Right lobe of liver (tissue), 6 donors: ENCODE measurements around the gene SPON2. TPM values are rescaled to one million over a fixed set of nuclear protein-coding genes. Genes with fewer than 3 reads are reported as not detected.
A peak's percentile ranks its signal among the peaks of the same experiment; 100 is the strongest.

Experiments used
- ATAC-seq, 4 donors: fragments of 200-7000 bp; cut with Tn5 transposase; one replicate each; pipeline ENCODE4 v1.9.1; 2020; ENCODE audit warnings: mild to moderate bottlenecking in 4 of 4, moderate library complexity in 4 of 4
- DNase-seq, 3 donors: peaks; one replicate each; pipeline ENCODE4 v3.0.0-alpha.2; 2020
- H3K27ac ChIP-seq, 3 donors: fragments of 200-600 bp; one replicate each; pipeline ENCODE4 v1.8.0; 2022
- H3K27me3 ChIP-seq, 2 donors: fragments of 200-600 bp; one replicate each; pipeline ENCODE4 v1.8.0; 2022
- H3K36me3 ChIP-seq, 4 donors: fragments of 200-600 bp; sonication (generic) in 1 of 4; one replicate each; pipeline versions ENCODE4 v1.5.1 to v1.8.0; 2017 to 2022; ENCODE audit warnings: control low read depth in 1 of 4
- H3K4me1 ChIP-seq, 4 donors: fragments of 200-600 bp; sonication (generic) in 1 of 4; one replicate each; pipeline versions ENCODE4 v1.5.1 to v1.8.0; 2017 to 2022; ENCODE audit warnings: control low read depth in 1 of 4
- H3K4me3 ChIP-seq, 3 donors: fragments of 200-600 bp; one replicate each; pipeline ENCODE4 v1.8.0; 2022
- H3K9me3 ChIP-seq, 4 donors: fragments of 200-600 bp; sonication (generic) in 1 of 4; one replicate each; pipeline versions ENCODE4 v1.5.1 to v1.8.0; 2017 to 2022; ENCODE audit warnings: control low read depth in 1 of 4
- CTCF ChIP-seq, 4 donors: fragments of 200-600 bp in 3 of 4; fragments of 450-650 bp in 1 of 4; IDR thresholded peaks; one replicate each; pipeline versions ENCODE4 v1.5.1 to v1.8.0; 2016 to 2022; ENCODE audit warnings: antibody characterized with exemption in 4 of 4, mild to moderate bottlenecking in 2 of 4
- POLR2A ChIP-seq: fragments of 450-650 bp; IDR thresholded peaks from one replicate; pipeline ENCODE4 v1.6.1; 2017; ENCODE audit warnings: antibody characterized with exemption, mild to moderate bottlenecking
- WGBS: methylation state at CpG from one replicate; pipeline ENCODE4 v1.1.6; 2018; ENCODE audit warnings: low coverage, low lambda C conversion rate; ENCODE audit not compliant: insufficient coverage; ENCODE audit errors: missing lambda C conversion rate; 5-methylcytosine and 5-hydroxymethylcytosine counted together
- intact Hi-C, 2 donors: fragments of 100-400 bp; cut with DNase I; formaldehyde crosslinking; loops; one replicate each; pipeline versions ENCODE4 v1.11.2 to v1.14.1; 2022
- total RNA-seq, 6 experiments: library from RNA; depleted of rRNA in 2 of 6; stranded (reverse); fragments of >200 nt in 2 of 6; fragmentation: NEBNext Ultra II Directional in 3 of 6; extraction: Animal tissue kit (Norgen Biotek cat#: 25700) in 3 of 6; gene quantifications; one replicate each; pipeline versions ENCODE4 v1.1.0 to v1.2.4, GENCODE V29; 2016 to 2023
- donor health status: DM: no; HTN: yes; CAD: no.
- donor health status: DM: no; HTN: no; CAD: no.
- donor health status: DM: no; HTN: no; CAD: no.
- donor health status: DM: no; HTN: yes; CAD: no.
- donor health status: DM: no; HTN: yes; CAD: no.

Gene SPON2
- total RNA-seq, 6 experiments from 2014 or later, result 41.9 to 138 (median 99.9) TPM

GRCh38 chr4:1196421-1197183 lies 24.2 kb upstream of the SPON2 start:
- Histone ChIP-seq H3K9me3 (no peaks in the 10 kb centered on the region), H3K36me3 (no peaks in the 10 kb centered on the region), H3K27ac (no peak overlapping the region), H3K4me3 (no peak overlapping the region), H3K4me1 (peaks cover 2 to 17% (median 11%) of the 10 kb centered on the region in 4 donors), H3K27me3 (no peaks in the 10 kb centered on the region)
- ATAC-seq (no peak), DNase-seq (no peak)
- intact Hi-C loops, result no loop called here
- TF ChIP-seq POLR2A, result no peak
- 92% methylated on average over 5 of the region's 13 CpGs for WGBS

- Histone ChIP-seq H3K9me3 (no peaks in the 10 kb centered on the region), H3K27me3 (no peaks in the 10 kb centered on the region), H3K4me3 (no peak overlapping the region), H3K36me3 (no peaks in the 10 kb centered on the region), H3K27ac (no peak overlapping the region), H3K4me1 (peaks cover 2 to 21% (median 12%) of the 10 kb centered on the region in 4 donors)
- intact Hi-C loops, result no loop called here
- no peak for TF ChIP-seq POLR2A
- DNase-seq, result no peak
- no peak for ATAC-seq
- WGBS, result 92% methylated on average over 5 of the region's 16 CpGs
Measured at GRCh38 chr4:1195891-1196401, 23.6 kb upstream of the SPON2 start.

DNA sequence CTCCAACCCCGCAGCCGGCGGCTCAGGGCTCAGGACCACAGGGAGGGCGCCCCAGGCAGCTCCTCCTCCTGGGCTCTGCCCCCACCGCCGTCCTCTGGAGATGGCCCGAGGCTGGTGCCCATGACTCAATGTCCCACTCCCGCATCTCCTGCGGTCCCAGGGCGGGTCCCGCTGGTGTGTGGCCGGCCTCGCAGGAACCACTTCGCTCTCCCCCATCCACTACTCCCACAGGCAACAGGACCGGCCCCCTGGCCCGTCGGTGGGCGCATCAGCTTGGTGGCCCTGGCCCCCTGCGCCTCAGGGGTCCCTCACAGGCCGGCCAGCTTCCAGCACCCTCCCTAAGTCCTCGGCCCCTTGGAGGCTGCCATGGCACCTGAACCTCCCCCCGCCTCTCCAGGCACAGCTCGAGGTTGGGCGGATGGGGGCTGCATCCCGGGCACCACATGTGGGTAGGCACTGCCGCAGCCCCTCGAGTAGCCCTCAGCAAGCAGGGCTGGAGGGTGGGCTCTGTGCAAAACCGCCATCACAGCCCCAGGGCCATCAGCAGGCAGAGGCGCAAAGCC lies 22.8 kb upstream of the SPON2 start:
- Histone ChIP-seq H3K4me3 (no peak overlapping the region), H3K27me3 (no peaks in the 10 kb centered on the region), H3K4me1 (peaks cover 2 to 21% (median 12%) of the 10 kb centered on the region in 4 donors), H3K27ac (no peak overlapping the region), H3K9me3 (no peaks in the 10 kb centered on the region), H3K36me3 (no peaks in the 10 kb centered on the region)
- no peak for TF ChIP-seq POLR2A
- no peak for TF ChIP-seq CTCF (IDR thresholded peaks at IDR 0.05)
- DNase-seq, result no peak
- 83% methylated on average over 3 of the region's 29 CpGs for WGBS
- no peak for ATAC-seq
- intact Hi-C loops, result no loop called here

DNA sequence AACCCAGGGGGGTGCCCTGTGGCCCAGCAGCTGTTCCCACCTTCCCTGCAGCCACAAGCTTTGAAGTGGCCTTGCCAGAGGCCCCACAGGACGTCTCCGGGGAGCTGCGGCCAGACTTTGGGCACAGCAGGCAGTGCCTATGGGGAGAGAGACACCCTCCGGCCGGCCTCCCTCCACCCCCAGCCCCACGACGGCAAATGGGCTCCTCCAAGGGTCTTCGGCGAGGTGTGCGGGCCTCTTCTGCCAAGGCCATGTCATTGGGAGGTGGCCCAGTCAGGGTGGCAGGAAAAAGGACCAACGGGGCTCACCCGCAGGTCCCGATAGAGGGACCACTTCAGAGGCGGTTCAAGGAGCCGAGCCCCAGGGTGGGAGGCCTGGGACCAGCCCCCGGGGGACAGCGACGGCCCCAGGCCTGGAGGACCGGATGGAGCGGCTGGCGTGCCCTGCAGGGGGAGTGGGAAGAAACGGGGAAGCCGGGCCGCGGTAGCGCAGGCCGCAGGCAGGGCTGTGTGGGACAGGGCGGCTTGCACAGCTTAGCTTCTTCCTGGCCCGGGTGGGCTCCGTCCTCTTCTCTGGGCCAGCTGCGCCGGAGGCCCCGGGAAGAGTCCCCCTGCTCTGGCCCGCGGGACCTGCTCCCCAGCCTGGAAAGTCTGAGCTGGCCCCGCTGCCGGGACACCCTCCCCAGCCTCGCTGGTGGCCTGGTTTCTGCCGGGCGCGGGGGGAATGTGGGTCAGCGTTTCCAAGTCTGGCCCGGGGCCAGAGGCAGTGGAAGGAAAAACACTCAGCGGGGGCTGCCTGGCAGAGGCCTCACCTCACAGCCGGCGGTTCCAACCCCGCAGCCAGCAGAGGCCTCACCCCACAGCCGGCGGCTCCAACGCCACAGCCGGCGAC lies 21.9 kb upstream of the SPON2 start:
- peak in 2 of 3 donors; percentile 35 to 54 for DNase-seq

More for the DNA sequence above, 21.9 kb upstream of the SPON2 start:
- Histone ChIP-seq H3K27me3 (no peaks in the 10 kb centered on the region), H3K4me1 (peaks cover 2 to 21% (median 12%) of the 10 kb centered on the region in 4 donors), H3K36me3 (no peaks in the 10 kb centered on the region), H3K9me3 (no peaks in the 10 kb centered on the region), H3K27ac (peak overlapping the region; percentile 10 to 51 (median 18)), H3K4me3 (no peak overlapping the region)
- no peak for TF ChIP-seq POLR2A
- no peak for TF ChIP-seq CTCF (IDR thresholded peaks at IDR 0.05)
- WGBS, result 73% methylated on average over 14 of the region's 52 CpGs
- no peak for ATAC-seq
- intact Hi-C loops, result no loop called here
